Right lobe of liver (tissue), 6 donors: ENCODE measurements around the gene SIKE1. TPM values are rescaled to one million over a fixed set of nuclear protein-coding genes. Genes with fewer than 3 reads are reported as not detected.

Source experiments
- ATAC-seq, 4 donors: fragments of 200-7000 bp; cut with Tn5 transposase; one replicate each; pipeline ENCODE4 v1.9.1; 2020; ENCODE audit warnings: mild to moderate bottlenecking in 4 of 4, moderate library complexity in 4 of 4
- DNase-seq, 3 donors: peaks; one replicate each; pipeline ENCODE4 v3.0.0-alpha.2; 2020
- H3K27ac ChIP-seq, 3 donors: fragments of 200-600 bp; one replicate each; pipeline ENCODE4 v1.8.0; 2022
- H3K27me3 ChIP-seq, 2 donors: fragments of 200-600 bp; one replicate each; pipeline ENCODE4 v1.8.0; 2022
- H3K36me3 ChIP-seq, 4 donors: fragments of 200-600 bp; sonication (generic) in 1 of 4; one replicate each; pipeline versions ENCODE4 v1.5.1 to v1.8.0; 2017 to 2022; ENCODE audit warnings: control low read depth in 1 of 4
- H3K4me1 ChIP-seq, 4 donors: fragments of 200-600 bp; sonication (generic) in 1 of 4; one replicate each; pipeline versions ENCODE4 v1.5.1 to v1.8.0; 2017 to 2022; ENCODE audit warnings: control low read depth in 1 of 4
- H3K4me3 ChIP-seq, 3 donors: fragments of 200-600 bp; one replicate each; pipeline ENCODE4 v1.8.0; 2022
- H3K9me3 ChIP-seq, 4 donors: fragments of 200-600 bp; sonication (generic) in 1 of 4; one replicate each; pipeline versions ENCODE4 v1.5.1 to v1.8.0; 2017 to 2022; ENCODE audit warnings: control low read depth in 1 of 4
- POLR2A ChIP-seq: fragments of 450-650 bp; IDR thresholded peaks from one replicate; pipeline ENCODE4 v1.6.1; 2017; ENCODE audit warnings: antibody characterized with exemption, mild to moderate bottlenecking
- WGBS: methylation state at CpG from one replicate; pipeline ENCODE4 v1.1.6; 2018; ENCODE audit warnings: low coverage, low lambda C conversion rate; ENCODE audit not compliant: insufficient coverage; ENCODE audit errors: missing lambda C conversion rate; 5-methylcytosine and 5-hydroxymethylcytosine counted together
- intact Hi-C, 2 donors: fragments of 100-400 bp; cut with DNase I; formaldehyde crosslinking; loops; one replicate each; pipeline versions ENCODE4 v1.11.2 to v1.14.1; 2022
- small RNA-seq, 2 experiments: library from RNA; depleted of rRNA; stranded (forward); fragments of <200 nt; gene quantifications; one replicate each; pipeline ENCODE3, GENCODE V24; 2016
- total RNA-seq, 6 experiments: library from RNA; depleted of rRNA in 2 of 6; stranded (reverse); fragments of >200 nt in 2 of 6; fragmentation: NEBNext Ultra II Directional in 3 of 6; extraction: Animal tissue kit (Norgen Biotek cat#: 25700) in 3 of 6; gene quantifications; one replicate each; pipeline versions ENCODE4 v1.1.0 to v1.2.4, GENCODE V29; 2016 to 2023
- TF ChIP-seq, protein P1 (sequence below), 4 donors: fragments of 200-600 bp in 3 of 4; fragments of 450-650 bp in 1 of 4; IDR thresholded peaks; one replicate each; pipeline versions ENCODE4 v1.5.1 to v1.8.0; 2016 to 2022; ENCODE audit warnings: antibody characterized with exemption in 4 of 4, mild to moderate bottlenecking in 2 of 4
- donor health status: DM: no; HTN: yes; CAD: no.
- donor health status: DM: no; HTN: no; CAD: no.
- donor health status: DM: no; HTN: no; CAD: no.
- donor health status: DM: no; HTN: yes; CAD: no.
- donor health status: DM: no; HTN: yes; CAD: no.

The SIKE1 gene
- total RNA-seq, 6 experiments from 2014 or later = 17.5 to 74.0 (median 21.8) TPM

GRCh38 chr1:114723457-114723856 is 57.0 kb downstream of the SIKE1 start:
- Histone ChIP-seq H3K4me1 (peaks cover 0 to 19% (median 9%) of the 10 kb centered on the region in 4 donors), H3K9me3 (no peaks in the 10 kb centered on the region), H3K27me3 (no peaks in the 10 kb centered on the region), H3K36me3 (peaks cover 0 to 86% (median 24%) of the 10 kb centered on the region in 4 donors), H3K4me3 (no peak overlapping the region), H3K27ac (no peak overlapping the region)
- ATAC-seq (no peak), DNase-seq (no peak)
- TF ChIP-seq, protein P1, sequence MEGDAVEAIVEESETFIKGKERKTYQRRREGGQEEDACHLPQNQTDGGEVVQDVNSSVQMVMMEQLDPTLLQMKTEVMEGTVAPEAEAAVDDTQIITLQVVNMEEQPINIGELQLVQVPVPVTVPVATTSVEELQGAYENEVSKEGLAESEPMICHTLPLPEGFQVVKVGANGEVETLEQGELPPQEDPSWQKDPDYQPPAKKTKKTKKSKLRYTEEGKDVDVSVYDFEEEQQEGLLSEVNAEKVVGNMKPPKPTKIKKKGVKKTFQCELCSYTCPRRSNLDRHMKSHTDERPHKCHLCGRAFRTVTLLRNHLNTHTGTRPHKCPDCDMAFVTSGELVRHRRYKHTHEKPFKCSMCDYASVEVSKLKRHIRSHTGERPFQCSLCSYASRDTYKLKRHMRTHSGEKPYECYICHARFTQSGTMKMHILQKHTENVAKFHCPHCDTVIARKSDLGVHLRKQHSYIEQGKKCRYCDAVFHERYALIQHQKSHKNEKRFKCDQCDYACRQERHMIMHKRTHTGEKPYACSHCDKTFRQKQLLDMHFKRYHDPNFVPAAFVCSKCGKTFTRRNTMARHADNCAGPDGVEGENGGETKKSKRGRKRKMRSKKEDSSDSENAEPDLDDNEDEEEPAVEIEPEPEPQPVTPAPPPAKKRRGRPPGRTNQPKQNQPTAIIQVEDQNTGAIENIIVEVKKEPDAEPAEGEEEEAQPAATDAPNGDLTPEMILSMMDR (IDR thresholded peaks at IDR 0.05) = no peak
- TF ChIP-seq POLR2A = no peak
- intact Hi-C loops = no loop called here
- 3% methylated on average over 1 of the region's 1 CpG for WGBS

DNA sequence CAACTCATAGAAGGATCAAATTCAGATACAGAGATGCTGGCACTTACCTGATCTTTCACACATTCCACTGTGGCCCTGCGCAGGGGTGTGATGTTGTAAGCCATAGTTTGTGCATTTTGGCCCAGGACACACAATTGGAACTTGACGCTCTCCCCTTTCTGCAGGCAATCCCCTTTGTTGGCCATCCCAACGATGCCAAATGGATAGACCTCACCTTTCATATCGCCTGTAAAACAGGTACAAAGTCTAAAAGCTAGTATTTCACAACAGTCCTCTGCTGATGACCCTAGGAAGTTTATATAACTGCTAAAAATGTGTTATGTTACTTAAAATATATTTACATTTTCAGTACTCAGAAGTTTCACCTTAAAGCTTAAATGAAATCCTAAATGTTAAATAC is 60.0 kb downstream of the SIKE1 start:
- H3K27me3 ChIP-seq = no peaks in the 10 kb centered on the region
- H3K4me1 ChIP-seq = peaks cover 0 to 30% (median 10%) of the 10 kb centered on the region in 4 donors
- DNase-seq = peak; percentile 46 to 83 (median 71)
- H3K4me3 ChIP-seq = no peak overlapping the region
- whole genome bisulfite sequencing = 41% methylated on average over 4 of the region's 4 CpGs
- intact Hi-C loops = no loop called here
- no peak for TF ChIP-seq POLR2A
- TF ChIP-seq, protein P1 (IDR thresholded peaks at IDR 0.05) = no peak
- no peaks in the 10 kb centered on the region for H3K9me3 ChIP-seq
- peak; percentile 66 to 81 (median 77) for ATAC-seq
- peaks cover 5 to 66% (median 27%) of the 10 kb centered on the region in 4 donors for H3K36me3 ChIP-seq
- peak overlapping the region in 2 of 3 donors; percentile 72 to 80 for H3K27ac ChIP-seq

Small RNAs within 50 kb of the gene (small RNA-seq; reads per million reads assigned to genes)
- 0 reads per million in 2 experiments for gene RNY1P13

Other genes starting within 250 kb of the SIKE1 start
- 10 to 100 TPM; 16.4 to 32.0 (median 22.6) TPM for gene BCAS2, start 199.1 kb downstream of the SIKE1 start, total RNA-seq
- 1 to 10 TPM; 2.5 to 5.1 (median 4.4) TPM for gene DENND2C, start 110.6 kb downstream of the SIKE1 start, total RNA-seq
- under 1 TPM in 3 of 6 experiments, not detected in 3; 0.12 to 0.19 (median 0.13) TPM for gene AMPD1, start 85.1 kb downstream of the SIKE1 start, total RNA-seq
- gene NRAS, start 63.9 kb downstream of the SIKE1 start, total RNA-seq = 10 to 100 TPM; 10.4 to 24.5 (median 16.3) TPM
- gene CSDE1, start 22.7 kb downstream of the SIKE1 start, total RNA-seq = 100 to 1,000 TPM; 195 to 585 (median 269) TPM
- gene SYCP1, start 74.2 kb upstream of the SIKE1 start, total RNA-seq = not detected
- not detected for gene TSHB, start 249.1 kb upstream of the SIKE1 start, total RNA-seq